Stimulated activated CD8-positive, alpha-beta memory T cell treated with anti-CD3 and anti-CD28 coated beads, Interleukin-4, amount 100 ng/mL, for 4 hours (primary cell): ENCODE measurements around the gene DYNLT3.

Experiments used
- DNase-seq, 2 donors: peaks; one replicate each; pipeline ENCODE4 v3.0.0-alpha.2; 2020; ENCODE audit warnings: low read depth in 2 of 2, low spot score in 1 of 2

The DYNLT3 gene, protein sequence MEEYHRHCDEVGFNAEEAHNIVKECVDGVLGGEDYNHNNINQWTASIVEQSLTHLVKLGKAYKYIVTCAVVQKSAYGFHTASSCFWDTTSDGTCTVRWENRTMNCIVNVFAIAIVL

DNA sequence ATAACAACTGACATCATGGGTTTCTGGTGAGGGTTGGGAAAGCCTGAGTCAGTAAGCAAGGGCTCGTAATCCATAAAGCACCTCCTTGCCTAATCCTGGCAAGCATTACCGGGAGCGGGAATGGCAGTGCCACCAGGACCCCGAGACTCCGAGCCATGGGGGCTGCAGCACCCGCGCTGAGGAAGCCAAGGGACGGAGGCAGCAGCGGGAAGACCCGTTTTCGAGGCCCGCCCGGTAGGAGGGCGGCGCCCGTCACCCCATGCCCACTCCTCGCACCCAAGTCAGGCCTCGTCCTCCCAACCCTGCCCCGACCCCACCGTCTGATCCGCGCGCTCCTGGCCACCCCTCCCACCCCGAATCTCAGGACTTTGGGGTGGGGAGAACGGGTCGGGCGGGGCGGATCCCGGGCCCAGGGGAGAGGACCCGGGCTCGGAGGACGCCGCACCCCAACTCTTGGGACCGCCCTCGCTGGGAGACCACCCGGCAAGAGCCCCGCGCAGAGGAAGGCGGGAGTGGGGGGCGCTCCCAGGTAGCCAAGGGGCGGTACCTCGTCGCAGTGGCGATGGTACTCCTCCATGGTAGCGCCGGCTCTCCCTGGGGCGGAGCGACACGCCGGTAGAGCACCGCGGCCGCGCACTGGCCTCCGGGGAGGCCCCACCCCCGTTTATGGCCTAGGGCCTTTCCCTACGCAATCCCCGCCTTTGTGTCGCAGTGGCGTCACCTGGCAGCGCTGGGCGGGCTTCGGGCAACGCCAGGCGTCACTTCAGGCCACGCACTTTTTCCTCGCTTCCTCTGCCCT is at the start of gene DYNLT3:
Gene DYNLT3, minus strand, starts transcription at position 638 of the 799 bp plus-strand sequence. Its CDS starts 61 bp downstream, at position 577.
- DNase-seq = peak; percentile 33 to 53

DNA sequence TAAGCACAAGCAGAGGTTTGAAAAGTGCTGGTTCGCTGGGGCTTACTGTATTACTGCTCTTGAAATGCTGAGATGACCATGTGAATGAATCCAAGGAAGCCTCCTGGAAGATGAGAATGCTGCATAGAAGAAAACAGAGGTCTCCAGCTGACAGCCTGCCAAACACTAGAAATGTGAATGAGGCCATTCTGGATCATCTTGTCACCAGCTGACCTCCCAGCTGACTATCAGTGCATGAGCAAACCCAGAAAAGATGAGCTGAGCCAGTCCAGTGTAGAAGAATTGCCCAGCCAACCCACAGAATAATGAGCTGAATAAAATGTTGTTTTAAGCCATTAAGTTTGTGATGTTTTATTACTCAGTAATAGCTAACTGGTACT is 49.1 kb upstream of the DYNLT3 start:
- no peak for DNase-seq

DNA sequence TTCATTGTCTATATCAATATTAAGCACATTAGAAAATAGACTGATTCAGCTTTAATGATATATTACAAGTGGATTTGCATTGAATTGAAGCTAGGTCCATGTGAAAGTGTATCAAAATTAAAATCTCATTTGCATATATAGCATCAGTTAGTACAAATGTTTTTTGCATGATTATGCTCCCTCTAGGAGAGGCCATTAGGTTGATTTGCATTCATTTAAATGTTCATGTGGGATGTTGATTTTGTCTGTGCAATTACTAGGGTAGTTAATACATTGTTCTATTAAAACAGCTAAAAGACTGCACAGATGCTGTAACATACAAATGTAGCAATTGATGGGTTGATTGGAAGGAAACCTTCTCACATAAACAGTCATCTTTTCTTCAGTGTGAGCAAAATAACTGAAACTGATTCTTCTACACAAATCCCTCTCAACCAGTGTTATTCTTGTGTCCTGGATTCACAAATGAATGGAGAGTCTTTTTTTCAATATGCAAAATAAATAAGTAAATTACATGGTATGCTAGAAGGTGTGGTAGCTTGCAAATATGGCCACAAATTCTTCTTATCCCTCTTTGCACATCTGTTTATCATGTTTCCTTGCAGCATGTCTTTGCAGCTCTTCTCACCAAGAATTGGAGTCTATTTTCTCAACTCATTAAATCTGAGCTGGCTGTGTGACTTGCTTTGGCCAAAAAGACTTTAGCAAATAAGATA is 48.6 kb upstream of the DYNLT3 start:
- DNase-seq = no peak

DNA sequence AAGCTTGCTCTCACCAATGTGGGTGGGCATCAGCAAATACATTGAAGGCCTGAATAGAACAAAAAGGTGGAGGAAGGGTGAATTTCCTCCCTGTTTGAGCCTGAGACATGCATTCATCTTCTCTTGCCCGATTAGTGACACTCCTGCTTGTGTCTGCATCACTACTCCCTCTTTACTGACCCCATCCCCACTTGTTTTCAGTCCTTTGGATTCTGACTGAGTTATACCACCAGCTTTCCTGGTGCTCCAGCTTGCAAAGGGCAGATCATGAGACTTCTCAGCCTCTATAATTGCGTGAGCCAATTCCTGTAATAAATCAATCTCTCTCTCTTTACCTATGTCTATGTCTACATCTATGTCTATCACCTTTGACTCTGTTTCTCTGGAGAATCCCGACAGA is 47.4 kb upstream of the DYNLT3 start:
- DNase-seq = no peak

DNA sequence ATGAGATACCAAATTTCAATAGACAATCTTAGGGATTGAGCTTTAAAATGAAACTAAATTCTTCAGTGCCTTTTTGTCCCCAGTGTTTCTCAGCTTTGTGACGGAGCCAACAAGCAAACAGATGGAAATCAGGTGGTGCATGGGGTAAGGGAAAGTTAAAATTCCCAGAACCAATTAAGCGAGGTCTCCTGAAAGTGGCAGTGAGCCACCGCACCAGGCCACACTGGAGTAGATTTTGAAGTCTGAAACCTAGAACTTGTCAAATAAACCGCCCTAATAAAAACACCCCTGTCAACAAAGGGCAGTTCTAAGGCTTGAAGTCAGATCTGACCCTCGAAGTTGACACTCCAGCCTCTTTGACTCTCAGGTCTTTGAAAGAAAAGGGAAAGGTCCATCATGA is 40.6 kb upstream of the DYNLT3 start:
- no peak for DNase-seq

DNA sequence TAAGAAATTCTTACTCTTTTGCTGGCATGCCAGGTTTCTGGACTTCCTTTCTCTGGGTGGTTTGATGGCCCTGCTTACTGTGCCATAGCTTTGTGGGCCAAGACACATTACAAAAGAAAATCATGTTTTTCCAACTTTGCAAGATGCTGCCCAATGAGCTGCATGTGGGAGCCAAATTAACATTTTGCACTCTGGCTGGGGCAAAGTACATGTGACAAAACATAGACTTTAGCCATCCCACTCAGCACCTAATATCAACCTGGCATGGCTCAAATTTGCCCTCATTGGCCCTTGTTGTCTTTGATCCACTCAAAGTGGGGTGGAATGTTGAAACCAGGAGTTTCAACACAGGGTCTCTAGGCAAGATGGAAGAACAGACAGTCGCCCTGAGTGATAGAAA is 40.0 kb upstream of the DYNLT3 start:
- no peak for DNase-seq

DNA sequence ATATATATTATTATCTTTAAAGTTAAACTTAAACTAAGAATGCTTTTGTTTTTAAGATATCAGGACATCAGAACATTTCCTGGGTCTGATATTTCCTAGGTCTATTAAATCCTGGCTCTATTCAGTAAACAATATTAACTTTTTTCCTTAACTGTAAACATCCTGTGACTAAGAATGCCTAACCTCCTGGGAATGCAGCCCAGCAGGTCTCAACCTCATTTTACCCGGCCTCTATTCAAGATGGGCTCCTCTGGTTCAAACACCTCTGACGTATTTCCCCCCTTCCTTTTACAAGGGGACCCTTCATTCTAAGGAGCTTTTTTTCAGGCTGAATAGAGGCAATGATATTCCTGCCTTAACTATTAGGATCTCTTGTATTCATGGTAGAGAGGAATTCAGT is 35.8 kb upstream of the DYNLT3 start:
- DNase-seq = no peak

DNA sequence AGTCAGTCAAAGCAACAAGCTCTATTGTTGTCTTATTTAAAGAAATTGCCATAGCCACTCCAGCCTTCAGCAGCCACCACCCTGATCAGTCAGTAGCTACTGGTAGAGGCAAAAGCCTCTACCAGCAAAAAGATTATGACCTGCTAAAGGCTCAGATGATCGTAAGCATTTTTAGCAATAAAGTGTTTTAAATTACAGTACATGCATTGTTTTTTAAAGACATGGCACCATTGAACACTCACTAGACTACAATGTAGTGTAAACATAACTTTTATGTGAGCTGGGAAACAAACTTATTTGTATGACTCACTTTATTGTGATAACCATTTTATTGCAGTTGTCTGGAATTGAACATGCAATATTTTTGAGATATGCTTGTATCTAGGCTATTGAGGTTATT is 32.3 kb upstream of the DYNLT3 start:
- no peak for DNase-seq

DNA sequence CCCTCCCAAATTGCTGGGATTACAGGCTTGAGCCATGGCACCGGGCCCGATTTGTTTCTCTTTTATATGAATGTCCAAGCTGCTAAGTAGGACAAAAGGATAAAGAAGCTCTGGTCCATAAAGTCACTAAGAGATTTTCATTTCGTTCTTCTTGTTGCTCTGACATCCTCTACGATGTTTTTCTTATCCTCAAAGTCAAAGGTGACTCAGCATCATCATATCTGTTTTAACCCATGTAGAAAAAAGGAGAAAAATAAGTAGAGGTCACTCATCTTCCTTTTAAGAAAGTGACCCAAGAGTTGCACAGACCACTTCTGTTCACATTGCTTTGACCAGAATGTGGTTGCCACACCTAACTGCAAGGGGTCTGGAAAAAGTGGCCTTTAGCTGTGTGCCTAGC is 29.3 kb upstream of the DYNLT3 start:
- no peak for DNase-seq

DNA sequence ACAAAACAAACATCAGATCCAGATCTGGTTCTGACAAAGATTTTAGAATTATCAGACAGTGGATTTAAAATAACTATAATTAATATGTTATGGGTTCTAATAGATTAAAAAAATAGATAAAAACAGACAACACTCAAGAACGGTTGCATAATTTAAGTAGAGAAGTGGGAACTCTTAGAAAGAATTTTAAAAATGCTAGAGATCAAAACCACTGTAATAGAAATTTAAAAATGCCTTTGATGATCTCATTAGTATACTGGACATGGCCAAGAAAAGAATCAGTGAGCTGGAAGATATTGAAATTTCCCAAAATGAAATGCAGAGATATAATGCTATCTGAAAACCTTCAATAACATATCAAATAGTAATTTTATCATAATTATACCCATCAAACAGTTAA is 28.3 kb upstream of the DYNLT3 start:
- no peak for DNase-seq

DNA sequence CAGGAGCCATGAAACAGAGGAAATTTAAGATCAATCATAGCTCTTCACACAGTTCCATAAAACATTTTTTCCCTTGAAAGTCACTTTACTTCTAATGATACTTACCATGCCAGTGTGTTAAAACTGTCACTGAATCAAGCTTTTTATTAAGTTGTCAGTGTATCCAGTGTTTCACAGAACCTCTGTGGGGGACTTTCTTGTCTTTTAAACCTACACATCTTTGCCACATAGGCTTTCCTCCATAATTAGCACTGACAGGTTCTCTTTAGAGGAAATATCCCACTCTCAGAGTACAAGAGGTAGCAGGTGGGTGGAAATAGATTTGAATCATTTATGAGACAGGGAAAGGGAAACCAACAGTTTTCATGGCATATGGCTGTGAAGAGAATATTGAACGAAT is 25.8 kb upstream of the DYNLT3 start:
- no peak for DNase-seq

DNA sequence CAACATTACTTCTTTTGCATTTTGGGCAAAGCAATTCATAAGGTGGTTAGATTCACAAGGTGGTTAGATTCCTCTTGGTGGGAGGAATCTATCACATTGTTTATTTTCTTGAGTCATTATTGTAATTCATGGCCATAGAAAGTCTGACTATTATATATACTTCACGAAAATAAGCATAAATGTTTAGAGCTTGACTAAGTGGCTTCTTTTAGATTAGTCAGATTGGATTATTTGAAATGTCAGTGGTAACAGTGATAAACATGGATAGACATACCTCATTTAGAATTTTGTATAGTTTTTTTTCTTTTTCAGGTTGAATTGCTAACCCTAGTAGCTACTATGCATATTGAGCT is 24.9 kb upstream of the DYNLT3 start:
- DNase-seq = no peak

DNA sequence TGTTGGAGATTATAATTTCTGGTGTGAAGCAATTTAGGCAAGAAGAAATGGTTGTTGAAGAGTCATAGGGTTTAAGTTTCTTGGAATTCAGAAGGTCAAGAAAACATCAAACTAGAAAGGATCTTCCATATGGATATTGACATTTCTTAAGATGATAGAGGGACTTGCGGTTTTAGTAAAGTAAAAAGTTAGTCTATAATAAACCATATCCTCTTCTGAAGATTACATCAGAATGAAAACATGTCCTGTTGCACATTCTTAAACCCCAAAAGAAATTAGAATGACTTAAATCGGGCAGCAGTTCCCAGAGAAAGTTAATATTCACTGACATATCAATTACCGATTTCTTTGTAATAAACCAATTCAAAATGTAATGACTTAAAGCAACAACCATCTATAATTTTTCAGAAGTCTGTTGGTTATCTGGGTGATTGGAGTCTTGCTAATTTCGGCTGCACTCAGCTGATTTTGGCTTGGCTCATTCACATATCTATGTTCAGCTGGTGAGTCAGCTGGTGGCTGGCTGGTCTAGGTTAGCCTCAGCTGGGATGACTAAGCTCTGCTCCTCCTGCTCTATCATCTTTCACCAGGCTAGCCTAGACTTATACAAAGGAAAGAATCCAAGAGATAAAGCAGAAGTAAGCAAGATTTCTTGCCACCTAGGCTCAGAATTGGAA is 24.4 kb upstream of the DYNLT3 start:
- no peak for DNase-seq

DNA sequence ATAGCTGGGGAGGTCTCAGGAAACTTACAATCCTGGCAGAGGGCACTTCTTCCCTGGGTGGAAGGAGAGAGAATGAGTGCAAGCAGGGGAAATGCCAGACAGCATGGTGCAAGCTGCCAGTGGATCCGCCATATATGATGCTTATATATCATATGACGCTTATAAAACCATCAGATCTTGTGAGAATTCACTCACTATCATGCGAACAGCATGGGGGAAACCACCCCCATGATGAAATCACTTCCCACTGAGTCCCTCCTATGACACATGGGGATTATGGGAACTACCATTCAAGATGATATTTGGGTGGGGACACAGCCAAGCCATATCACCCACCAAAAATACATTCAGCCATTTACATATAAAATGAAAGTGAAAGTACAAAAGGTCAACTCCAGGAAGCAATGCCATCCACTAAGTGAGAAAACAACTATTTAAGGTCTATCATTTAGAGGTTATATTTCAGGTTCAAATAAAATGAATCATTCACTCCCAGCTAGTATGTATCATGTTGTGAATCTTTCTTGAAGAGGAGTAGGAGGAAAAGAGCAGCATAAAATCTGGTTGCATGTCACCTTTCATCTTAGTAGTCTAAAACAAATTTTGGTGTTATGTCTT is 20.3 kb upstream of the DYNLT3 start:
- DNase-seq = no peak

DNA sequence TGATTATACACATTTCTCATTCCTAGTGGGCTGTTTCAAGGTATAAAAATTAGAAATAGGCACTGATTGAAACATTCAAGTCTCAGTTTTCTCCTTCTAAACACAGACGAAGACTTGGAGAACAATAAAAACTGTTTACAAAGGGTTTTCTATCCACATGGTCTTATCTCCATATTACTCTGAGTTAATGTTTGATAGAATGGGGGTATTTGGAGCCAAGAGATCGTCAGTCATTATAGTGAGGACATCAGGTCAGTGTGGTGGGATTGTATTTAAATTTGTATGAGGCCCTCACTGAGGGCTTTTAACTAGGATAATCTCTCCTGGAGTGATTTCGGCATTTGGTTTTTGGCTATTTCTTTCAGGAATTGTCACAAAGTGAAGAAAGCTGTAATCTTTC is 16.4 kb upstream of the DYNLT3 start:
- no peak for DNase-seq

DNA sequence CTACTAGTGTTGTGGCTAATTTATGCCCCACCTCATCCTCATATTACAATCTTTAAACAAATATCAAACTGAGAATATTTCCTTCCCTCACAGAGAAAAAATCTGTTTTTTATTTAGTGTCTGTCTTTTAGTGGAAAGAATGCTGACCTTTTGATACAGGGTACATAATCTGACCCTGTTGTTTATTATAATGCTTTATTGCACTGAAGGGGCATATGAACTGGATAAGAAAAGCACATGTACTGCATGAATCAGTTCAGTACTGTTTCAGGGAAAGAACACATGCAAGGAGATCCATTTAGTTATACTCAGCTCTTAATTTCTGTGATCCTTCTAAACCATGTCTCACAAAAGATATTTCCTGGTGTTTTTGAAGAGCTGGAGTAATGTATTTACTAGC is 15.5 kb upstream of the DYNLT3 start:
- no peak for DNase-seq

DNA sequence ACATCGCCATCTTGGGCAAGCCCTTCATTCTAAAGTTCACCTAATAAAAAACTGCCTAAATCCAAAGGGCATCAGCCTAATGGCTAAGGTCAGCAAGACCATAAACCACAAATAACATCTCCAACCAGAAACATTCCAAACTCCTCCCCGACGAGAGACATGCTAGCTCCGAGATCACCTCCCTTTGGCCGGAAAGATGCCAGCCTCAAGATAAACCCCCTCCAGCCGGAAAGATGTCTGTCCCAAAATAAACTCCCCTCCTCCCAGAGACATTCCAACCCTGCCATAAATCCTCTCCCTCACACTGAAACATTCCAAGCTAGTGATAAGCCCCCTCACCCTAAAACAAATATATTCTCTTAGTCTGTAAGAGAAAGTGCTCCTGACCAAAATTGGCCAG is 13.3 kb upstream of the DYNLT3 start:
- DNase-seq = no peak

DNA sequence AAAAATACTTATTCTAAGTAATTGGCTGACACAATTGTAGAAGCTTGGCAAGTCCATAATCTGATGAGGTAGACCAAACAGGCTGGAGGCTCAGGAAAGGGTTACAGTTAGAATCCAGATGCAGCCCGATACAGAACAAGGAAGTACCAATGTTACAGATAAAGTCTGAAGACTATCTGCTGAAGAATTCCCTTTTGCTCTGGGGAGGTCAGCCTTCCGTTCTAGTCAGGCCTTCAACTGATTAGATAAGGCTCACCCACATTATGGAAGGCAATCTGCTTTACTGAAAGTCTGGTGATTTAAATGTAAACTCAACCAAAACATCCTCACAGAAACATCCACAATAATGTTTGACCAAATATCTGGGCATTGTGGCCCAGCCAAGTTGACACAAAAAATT is 7.4 kb upstream of the DYNLT3 start:
- DNase-seq = no peak

DNA sequence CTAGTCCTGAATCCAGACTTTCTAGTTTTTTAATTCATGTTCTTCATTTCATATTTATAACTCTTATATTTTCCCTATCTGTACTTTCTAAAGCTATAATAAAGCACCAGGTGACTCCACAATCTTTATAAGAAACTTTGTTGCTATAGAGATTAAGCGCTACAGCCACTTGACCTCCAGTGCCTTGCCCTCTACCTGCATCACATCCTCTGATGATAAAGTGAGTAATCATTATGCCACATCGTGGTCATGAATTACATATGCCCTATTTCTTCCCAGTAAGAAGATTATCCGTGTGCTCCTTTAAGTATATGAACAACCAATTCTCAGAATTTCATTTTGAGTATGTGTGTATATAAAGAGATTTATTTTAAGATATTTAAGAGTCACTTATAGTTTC is 6.8 kb upstream of the DYNLT3 start:
- no peak for DNase-seq

DNA sequence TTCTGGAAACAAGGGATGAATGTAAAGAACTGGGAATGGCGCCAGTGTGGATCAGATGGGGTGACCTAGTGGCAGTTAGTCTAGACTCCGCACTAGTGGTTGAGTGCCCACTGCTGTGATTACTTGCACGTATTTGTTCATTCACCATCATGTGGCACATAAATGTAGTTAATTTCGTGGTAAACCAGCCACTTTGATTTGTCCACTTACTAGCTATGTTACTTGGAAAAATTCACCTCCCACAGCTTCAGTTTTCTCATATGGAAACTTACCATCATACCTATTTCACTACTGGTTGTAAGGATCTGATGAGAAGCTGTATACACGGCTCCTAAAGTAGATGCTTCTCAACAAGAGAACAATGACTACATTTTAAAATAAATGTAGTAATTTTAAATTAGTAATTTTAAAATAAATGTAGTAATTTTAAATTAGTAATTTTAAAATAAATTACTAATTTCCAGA is 394 bp upstream of the DYNLT3 start:
- DNase-seq = no peak

DNA sequence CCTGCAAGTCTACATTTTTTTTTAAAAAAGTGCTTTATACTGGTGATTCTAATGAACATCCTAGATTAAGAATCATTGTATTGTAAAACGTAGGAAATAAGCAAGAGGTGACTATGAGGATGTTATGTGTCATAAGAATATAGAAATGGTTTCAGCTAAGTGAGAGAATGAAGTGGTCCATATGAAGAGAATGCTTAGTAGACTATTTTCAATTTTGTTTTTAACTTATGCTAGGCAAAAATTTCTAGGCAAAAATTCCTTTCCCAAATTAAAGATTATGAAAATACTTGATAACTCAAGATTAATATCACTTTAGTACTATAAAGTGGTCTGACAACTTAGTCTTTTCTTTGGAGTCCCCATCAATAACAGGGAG is 825 bp downstream of the DYNLT3 start:
- no peak for DNase-seq

DNA sequence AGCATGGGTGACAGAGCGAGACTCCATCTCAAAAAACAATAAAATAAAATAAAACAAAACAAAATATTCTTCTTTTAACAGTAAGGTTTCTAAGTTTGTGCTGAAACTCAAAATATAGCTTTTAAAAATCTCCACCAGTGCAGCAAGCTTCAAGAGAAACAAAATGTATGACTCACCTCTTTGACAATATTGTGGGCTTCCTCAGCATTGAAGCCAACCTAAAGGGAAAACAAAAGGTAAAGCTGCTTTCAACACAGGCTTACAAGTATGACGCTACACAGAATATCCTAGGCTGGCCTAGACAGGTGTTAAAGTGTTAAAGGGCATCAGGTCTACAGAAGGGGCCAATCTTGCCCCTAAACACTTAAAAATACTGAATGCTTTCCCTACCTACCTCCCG is 1.2 kb downstream of the DYNLT3 start:
- DNase-seq = no peak
